Measurements from ENCODE around the gene MID1.

- TF ChIP-seq CTCF (IDR thresholded peaks at IDR 0.05) (no peak), ZFX (IDR thresholded peaks at IDR 0.05; ENCODE audit: borderline replicate concordance) (no peak)
Measured at GRCh38 chrX:10480861-10481260, 139.5 kb downstream of the MID1 start.
